ENCODE data around the gene TMEM185A. TPM values are rescaled to one million over a fixed set of nuclear protein-coding genes. Genes with fewer than 3 reads are reported as not detected.
"Not testable (repeated sequence)": the region's sequence is repeated elsewhere in the genome, so short reads cannot be mapped to it uniquely, and the experiment has no call there.

TMEM185A gene
- total RNA-seq, 1 donor from 2014 or later: 17.9 TPM

GRCh38 chrX:149619662-149620061 is 11.9 kb downstream of the TMEM185A start:
- not testable (repeated sequence) for DNase-seq

- no peak for DNase-seq
Measured at GRCh38 chrX:149618871-149619270, 12.7 kb downstream of the TMEM185A start.

- no peak for DNase-seq
Measured at GRCh38 chrX:149611623-149612175, 19.9 kb downstream of the TMEM185A start.

- DNase-seq: no peak
Measured at GRCh38 chrX:149610511-149610910, 21.1 kb downstream of the TMEM185A start.

- no peak for DNase-seq
Measured at GRCh38 chrX:149607699-149608098, 23.9 kb downstream of the TMEM185A start.

- DNase-seq: not testable (repeated sequence)
Measured at GRCh38 chrX:149605248-149605885, 26.2 kb downstream of the TMEM185A start.

GRCh38 chrX:149598603-149599002 is 33.0 kb downstream of the TMEM185A start:
- DNase-seq: not testable (repeated sequence)

GRCh38 chrX:149595943-149596342 is 35.6 kb downstream of the TMEM185A start:
- DNase-seq: not testable (repeated sequence)

- not testable (repeated sequence) for DNase-seq
Measured at GRCh38 chrX:149595214-149595613, 36.4 kb downstream of the TMEM185A start, which contains the start of gene HSFX2. TSS of gene HSFX2 (minus strand) at chrX:149595314. CDS start at chrX:149594700, 614 bp downstream.

- DNase-seq: not testable (repeated sequence)
Measured at GRCh38 chrX:149590993-149591392, 40.6 kb downstream of the TMEM185A start.

- not testable (repeated sequence) for DNase-seq
Measured at GRCh38 chrX:149587359-149587758, 44.2 kb downstream of the TMEM185A start, which contains the start of gene MAGEA9B. TSS of gene MAGEA9B (minus strand) at chrX:149587459. CDS start at chrX:149583179, 4,280 bp downstream.

GRCh38 chrX:149585631-149586030 is 46.0 kb downstream of the TMEM185A start:
- DNase-seq: not testable (repeated sequence)

GRCh38 chrX:149573456-149573855 is 58.1 kb downstream of the TMEM185A start:
- not testable (repeated sequence) for DNase-seq

GRCh38 chrX:149572743-149573142 is 58.8 kb downstream of the TMEM185A start:
- no peak for DNase-seq

GRCh38 chrX:149571770-149572169 is 59.8 kb downstream of the TMEM185A start:
- no peak for DNase-seq

GRCh38 chrX:149570668-149571067 is 60.9 kb downstream of the TMEM185A start:
- DNase-seq: no peak

- DNase-seq: no peak
Measured at GRCh38 chrX:149569770-149570169, 61.8 kb downstream of the TMEM185A start.

- no peak for DNase-seq
Measured at GRCh38 chrX:149568701-149569296, 62.8 kb downstream of the TMEM185A start.

- DNase-seq: no peak
Measured at GRCh38 chrX:149567621-149568417, 63.8 kb downstream of the TMEM185A start.

- no peak for DNase-seq
Measured at GRCh38 chrX:149563359-149563758, 68.2 kb downstream of the TMEM185A start.

GRCh38 chrX:149555251-149555650 is 76.3 kb downstream of the TMEM185A start:
- DNase-seq: not testable (repeated sequence)

- DNase-seq: not testable (repeated sequence)
Measured at GRCh38 chrX:149551939-149552248, 79.7 kb downstream of the TMEM185A start.

All from dermis blood vessel endothelial cell (primary cell).